HepG2 (cell line): Measurements from ENCODE around the gene EFNA3. TPM values are rescaled to one million over a fixed set of nuclear protein-coding genes. Genes with fewer than 3 reads are reported as not detected.

Experiments used
- ATF3 ChIP-seq: sonication (generic); formaldehyde crosslinking; IDR thresholded peaks from 2 replicates; pipeline ENCODE4 v1.4.0; 2020; ENCODE audit warnings: missing genetic modification reagents
- BCLAF1 ChIP-seq: fragments of 450-650 bp; IDR thresholded peaks from 2 replicates; pipeline ENCODE4 v1.6.1; 2017; ENCODE audit warnings: mild to moderate bottlenecking
- CHD4 ChIP-seq: fragments of 200-600 bp; sonication (generic); IDR thresholded peaks from 2 replicates; pipeline ENCODE4 v1.7.0; 2017; ENCODE audit warnings: mild to moderate bottlenecking, low read length, borderline replicate concordance
- CREB1 ChIP-seq, 2 experiments: fragments of 450-650 bp in 1 of 2; IDR thresholded peaks; 2 replicates each; pipeline ENCODE4 v1.6.1; 2016 to 2017; ENCODE audit warnings: control low read depth in 1 of 2, mild to moderate bottlenecking in 1 of 2, missing compliant biosample characterization in 1 of 2, missing genetic modification characterization in 1 of 2
- ETS1 ChIP-seq: sonication (generic); formaldehyde crosslinking; IDR thresholded peaks from 2 replicates; pipeline ENCODE4 v1.4.0; 2020; ENCODE audit warnings: missing genetic modification reagents
- GATAD1 ChIP-seq: IDR thresholded peaks from 2 replicates; pipeline ENCODE4 v1.6.1; 2016; ENCODE audit warnings: missing genetic modification reagents, missing compliant biosample characterization
- ISX ChIP-seq: sonication (generic); formaldehyde crosslinking; conservative IDR thresholded peaks from 2 replicates; pipeline ENCODE4 v1.5.0; 2020; ENCODE audit warnings: missing genetic modification reagents
- MIER2 ChIP-seq: IDR thresholded peaks from 2 replicates; pipeline ENCODE4 v1.6.1; 2016; ENCODE audit warnings: missing biosample characterization, missing genetic modification reagents
- MNT ChIP-seq: fragments of 450-650 bp; IDR thresholded peaks from 2 replicates; pipeline ENCODE4 v1.6.1; 2016
- MXI1 ChIP-seq: IDR thresholded peaks from 3 replicates; pipeline ENCODE4 v1.6.1; 2012; ENCODE audit warnings: low read depth, low read length, inconsistent platforms, borderline replicate concordance
- MYPOP ChIP-seq: sonication (generic); formaldehyde crosslinking; IDR thresholded peaks from 2 replicates; pipeline ENCODE4 v1.8.1; 2023; ENCODE audit warnings: mild to moderate bottlenecking, moderate library complexity, missing genetic modification reagents
- RAD21 ChIP-seq: fragments of 450-650 bp; formaldehyde crosslinking; IDR thresholded peaks from 2 replicates; pipeline ENCODE4 v1.5.0; 2020; ENCODE audit warnings: mild to moderate bottlenecking
- SMARCC2 ChIP-seq: fragments of 450-650 bp; IDR thresholded peaks from 2 replicates; pipeline ENCODE4 v1.6.1; 2017; ENCODE audit warnings: antibody characterized with exemption, mild to moderate bottlenecking
- ZMAT5 ChIP-seq: sonication (generic); formaldehyde crosslinking; IDR thresholded peaks from 2 replicates; pipeline ENCODE4 v1.5.0; 2020; ENCODE audit warnings: mild to moderate bottlenecking, low read depth, missing genetic modification reagents, borderline replicate concordance
- ZNF24 ChIP-seq: fragments of 450-650 bp; IDR thresholded peaks from 2 replicates; pipeline ENCODE4 v1.6.1; 2017; ENCODE audit warnings: antibody characterized with exemption, mild to moderate bottlenecking
- ZNF326 ChIP-seq: sonication (generic); formaldehyde crosslinking; IDR thresholded peaks from 2 replicates; pipeline ENCODE4 v1.4.0; 2020; ENCODE audit warnings: missing genetic modification reagents, borderline replicate concordance
- ZNF367 ChIP-seq: sonication (generic); formaldehyde crosslinking; IDR thresholded peaks from 2 replicates; pipeline ENCODE4 v1.4.0; 2020; ENCODE audit warnings: missing genetic modification reagents, borderline replicate concordance
- ZNF574 ChIP-seq: sonication (generic); formaldehyde crosslinking; IDR thresholded peaks from 2 replicates; pipeline ENCODE4 v1.4.0; 2020; ENCODE audit warnings: missing genetic modification reagents
- polyA plus RNA-seq, 8 experiments: library from polyadenylated mRNA; depleted of rRNA in 3 of 8; stranded (reverse) in 7 of 8; unstranded in 1 of 8; fragments of >200 nt; fragmentation: Illumina TruSeq in 4 of 8; extraction: Trizol in 4 of 8; gene quantifications; 2 replicates each; pipeline versions ENCODE4 v1.2.1 to v1.2.3, GENCODE V29; 2011 to 2016; ENCODE audit warnings: low read depth in 4 of 8, missing spikeins in 1 of 8, mixed read lengths in 1 of 8; ENCODE audit not compliant: insufficient read depth in 1 of 8
- total RNA-seq, 5 experiments: library from RNA; depleted of rRNA; stranded (reverse); fragments of >200 nt; fragmentation: Illumina TruSeq; extraction: Trizol; gene quantifications; 2 replicates each; pipeline ENCODE4 v1.2.3, GENCODE V29; 2016; ENCODE audit warnings: low read depth in 1 of 5

EFNA3 gene
- total and polyA plus RNA-seq, 2 of the 13 experiments (the other 11 are each of a cell fraction or from before 2014, with no cell fraction given), result 1.0 to 5.7 TPM

- TF ChIP-seq CHD4, result no peak
- TF ChIP-seq SMARCC2, result no peak
- TF ChIP-seq MXI1, result 0 out of 3 replicates have a peak, but pooled peaks have one; percentile 28
- no peak for TF ChIP-seq ZNF24
- TF ChIP-seq ZNF326 (CRISPR knock-in tag), result no peak
- TF ChIP-seq ZNF574 (CRISPR knock-in tag), result 0 out of 2 replicates have a peak, but pooled peaks have one; percentile 23
- peak; percentile 47; the same call in 1 of the 2 replicates for TF ChIP-seq ATF3 (CRISPR knock-in tag)
- TF ChIP-seq MIER2 (CRISPR knock-in tag), result 0 out of 2 replicates have a peak, but pooled peaks have one; percentile 10
- no peak for TF ChIP-seq BCLAF1
- TF ChIP-seq ISX, result no peak
- TF ChIP-seq CREB1 (IDR thresholded peaks at IDR 0.05), result no peak
- TF ChIP-seq CREB1 (CRISPR knock-in tag; IDR thresholded peaks at IDR 0.05), result no peak
- peak; percentile 38; the same call in 1 of the 2 replicates for TF ChIP-seq GATAD1 (CRISPR knock-in tag)
- TF ChIP-seq RAD21, result peak; percentile 81
- TF ChIP-seq MNT, result no peak
- TF ChIP-seq MYPOP, result peak; percentile 37; the same call in 1 of the 2 replicates
- no peak for TF ChIP-seq ZMAT5 (CRISPR knock-in tag)
- TF ChIP-seq ETS1 (CRISPR knock-in tag), result no peak
- no peak for TF ChIP-seq ZNF367
Observed at GRCh38 chr1:155044812-155045657, 33.6 kb upstream of the EFNA3 start (continued).
